Loucy (cell line): ENCODE data around the gene CUX1.

Experiments
- EZH2phosphoT487 ChIP-seq: fragments of 200-600 bp; IDR thresholded peaks from 2 replicates; pipeline ENCODE4 v1.6.1; 2018; ENCODE audit warnings: antibody characterized with exemption, mild to moderate bottlenecking, moderate library complexity, borderline replicate concordance
- TF ChIP-seq, protein P1 (sequence below): fragments of 200-600 bp; sonication (generic); conservative IDR thresholded peaks from 2 replicates; pipeline ENCODE4 v1.5.1; 2014; ENCODE audit warnings: mild to moderate bottlenecking, antibody characterized with exemption, low read length

- TF ChIP-seq, protein P1, sequence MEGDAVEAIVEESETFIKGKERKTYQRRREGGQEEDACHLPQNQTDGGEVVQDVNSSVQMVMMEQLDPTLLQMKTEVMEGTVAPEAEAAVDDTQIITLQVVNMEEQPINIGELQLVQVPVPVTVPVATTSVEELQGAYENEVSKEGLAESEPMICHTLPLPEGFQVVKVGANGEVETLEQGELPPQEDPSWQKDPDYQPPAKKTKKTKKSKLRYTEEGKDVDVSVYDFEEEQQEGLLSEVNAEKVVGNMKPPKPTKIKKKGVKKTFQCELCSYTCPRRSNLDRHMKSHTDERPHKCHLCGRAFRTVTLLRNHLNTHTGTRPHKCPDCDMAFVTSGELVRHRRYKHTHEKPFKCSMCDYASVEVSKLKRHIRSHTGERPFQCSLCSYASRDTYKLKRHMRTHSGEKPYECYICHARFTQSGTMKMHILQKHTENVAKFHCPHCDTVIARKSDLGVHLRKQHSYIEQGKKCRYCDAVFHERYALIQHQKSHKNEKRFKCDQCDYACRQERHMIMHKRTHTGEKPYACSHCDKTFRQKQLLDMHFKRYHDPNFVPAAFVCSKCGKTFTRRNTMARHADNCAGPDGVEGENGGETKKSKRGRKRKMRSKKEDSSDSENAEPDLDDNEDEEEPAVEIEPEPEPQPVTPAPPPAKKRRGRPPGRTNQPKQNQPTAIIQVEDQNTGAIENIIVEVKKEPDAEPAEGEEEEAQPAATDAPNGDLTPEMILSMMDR, result no peak
- TF ChIP-seq EZH2phosphoT487, result no peak
These were observed 373.4 kb downstream of the CUX1 start for GRCh38 chr7:102190776-102191350.
